Liver (tissue), 9 donors: ENCODE data around the gene RAVER2. TPM values are rescaled to one million over a fixed set of nuclear protein-coding genes. Genes with fewer than 3 reads are reported as not detected.

Experiments used
- DNase-seq: peaks from one replicate; pipeline ENCODE4 v3.0.0-alpha.2; 2017; ENCODE audit warnings: low spot score
- H3K27ac ChIP-seq, 2 donors: one replicate each; pipeline ENCODE4 v1.7.0; 2013; ENCODE audit warnings: inconsistent platforms in 2 of 2, low read length in 2 of 2, control low read depth in 1 of 2, low read depth in 1 of 2, mild to moderate bottlenecking in 1 of 2
- H3K27me3 ChIP-seq, 4 donors: one replicate each; pipeline versions ENCODE4 v1.6.1 to v1.7.0; 2013; ENCODE audit warnings: low read length in 3 of 4, inconsistent platforms in 1 of 4, mild to moderate bottlenecking in 1 of 4, moderate library complexity in 1 of 4; ENCODE audit not compliant: control insufficient read depth in 4 of 4, insufficient read depth in 4 of 4
- H3K36me3 ChIP-seq, 4 donors: one replicate each; pipeline versions ENCODE4 v1.6.1 to v1.7.0; 2013; ENCODE audit warnings: low read length in 3 of 4, mild to moderate bottlenecking in 3 of 4, low read depth in 1 of 4, moderate library complexity in 1 of 4; ENCODE audit not compliant: control insufficient read depth in 4 of 4, insufficient read depth in 3 of 4
- H3K4me1 ChIP-seq, 4 donors: one replicate each; pipeline versions ENCODE4 v1.6.1 to v1.7.0; 2013; ENCODE audit warnings: low read length in 3 of 4, mild to moderate bottlenecking in 3 of 4, moderate library complexity in 1 of 4; ENCODE audit not compliant: control insufficient read depth in 4 of 4, insufficient read depth in 4 of 4
- H3K4me3 ChIP-seq, 3 donors: one replicate each; pipeline versions ENCODE4 v1.6.1 to v1.7.0; 2013; ENCODE audit warnings: low read length in 3 of 3, control low read depth in 1 of 3, low read depth in 1 of 3, mild to moderate bottlenecking in 1 of 3
- H3K9ac ChIP-seq, 2 donors: one replicate each; pipeline ENCODE4 v1.7.0; 2013; ENCODE audit warnings: low read length in 2 of 2, mild to moderate bottlenecking in 2 of 2, moderate library complexity in 2 of 2, control low read depth in 1 of 2, low read depth in 1 of 2
- H3K9me3 ChIP-seq, 4 donors: one replicate each; pipeline versions ENCODE4 v1.6.1 to v1.7.0; 2013; ENCODE audit warnings: low read length in 3 of 4; ENCODE audit not compliant: control insufficient read depth in 4 of 4
- EGR1 ChIP-seq, 2 donors: IDR thresholded peaks; 2 replicates each; pipeline ENCODE4 v1.6.1; 2016 to 2018; ENCODE audit warnings: antibody characterized with exemption in 2 of 2, low read depth in 2 of 2
- FOXA1 ChIP-seq: IDR thresholded peaks from 2 replicates; pipeline ENCODE4 v1.6.1; 2016; ENCODE audit warnings: antibody characterized with exemption
- FOXA2 ChIP-seq: IDR thresholded peaks from 2 replicates; pipeline ENCODE4 v1.6.1; 2016; ENCODE audit warnings: antibody characterized with exemption
- HNF4G ChIP-seq: IDR thresholded peaks from 2 replicates; pipeline ENCODE4 v1.6.1; 2016; ENCODE audit warnings: antibody characterized with exemption
- RAD21 ChIP-seq, 2 donors: IDR thresholded peaks; 2 replicates each; pipeline ENCODE4 v1.6.1; 2016; ENCODE audit warnings: antibody characterized with exemption in 2 of 2, mild to moderate bottlenecking in 2 of 2
- RXRA ChIP-seq, 2 donors: IDR thresholded peaks; 2 replicates each; pipeline ENCODE4 v1.6.1; 2017 to 2018; ENCODE audit warnings: antibody characterized with exemption in 2 of 2, mild to moderate bottlenecking in 1 of 2
- SP1 ChIP-seq: IDR thresholded peaks from 2 replicates; pipeline ENCODE4 v1.6.1; 2018; ENCODE audit warnings: antibody characterized with exemption, mild to moderate bottlenecking
- TAF1 ChIP-seq: conservative IDR thresholded peaks from 2 replicates; pipeline ENCODE4 v1.6.1; 2016; ENCODE audit warnings: antibody characterized with exemption, mild to moderate bottlenecking
- YY1 ChIP-seq: IDR thresholded peaks from 2 replicates; pipeline ENCODE4 v1.6.1; 2016; ENCODE audit warnings: antibody characterized with exemption, mild to moderate bottlenecking
- WGBS: extraction: QIAGEN DNeasy Blood & Tissue Kit; methylation state at CpG from one replicate; pipeline ENCODE4 v1.1.7; 2013; 5-methylcytosine and 5-hydroxymethylcytosine counted together
- polyA plus RNA-seq, 2 donors: library from polyadenylated mRNA; stranded (reverse) in 1 of 2; unstranded in 1 of 2; fragments of 200-250 nt in 1 of 2; fragments of >200 nt in 1 of 2; fragmentation: Nextera tagmentation in 1 of 2; extraction: Ambion mirVana in 1 of 2; gene quantifications; one replicate each; pipeline versions ENCODE4 v1.2.1 to v1.2.3, GENCODE V29; 2013 to 2015
- total RNA-seq, 2 donors: library from RNA; depleted of rRNA; stranded (reverse); fragments of >200 nt; gene quantifications; one replicate each; pipeline ENCODE4 v1.2.3, GENCODE V29; 2014
- TF ChIP-seq, protein P1 (sequence below): IDR thresholded peaks from 2 replicates; pipeline ENCODE4 v1.6.1; 2016; ENCODE audit warnings: antibody characterized with exemption
- TF ChIP-seq, protein P2 (sequence below): IDR thresholded peaks from 2 replicates; pipeline ENCODE4 v1.6.1; 2016; ENCODE audit warnings: antibody characterized with exemption
- TF ChIP-seq, protein P3 (sequence below): fragments of 150-350 bp; IDR thresholded peaks from 2 replicates; pipeline ENCODE4 v1.5.1; 2017; ENCODE audit warnings: improper control_type of control experiment, low read depth, low read length; ENCODE audit not compliant: missing input control
- TF ChIP-seq, protein P4 (sequence below): IDR thresholded peaks from 2 replicates; pipeline ENCODE4 v1.6.1; 2016; ENCODE audit warnings: antibody characterized with exemption
- TF ChIP-seq, protein P5 (sequence below): IDR thresholded peaks from 2 replicates; pipeline ENCODE4 v1.6.1; 2016; ENCODE audit warnings: antibody characterized with exemption, mild to moderate bottlenecking
- donor health status: healthy.
- donor health status: healthy.
- donor health status: healthy.
- donor health status: healthy.
- donor health status: healthy.

Gene RAVER2
- total and polyA plus RNA-seq, 4 donors, result 0.40 to 6.7 (median 0.96) TPM

DNA sequence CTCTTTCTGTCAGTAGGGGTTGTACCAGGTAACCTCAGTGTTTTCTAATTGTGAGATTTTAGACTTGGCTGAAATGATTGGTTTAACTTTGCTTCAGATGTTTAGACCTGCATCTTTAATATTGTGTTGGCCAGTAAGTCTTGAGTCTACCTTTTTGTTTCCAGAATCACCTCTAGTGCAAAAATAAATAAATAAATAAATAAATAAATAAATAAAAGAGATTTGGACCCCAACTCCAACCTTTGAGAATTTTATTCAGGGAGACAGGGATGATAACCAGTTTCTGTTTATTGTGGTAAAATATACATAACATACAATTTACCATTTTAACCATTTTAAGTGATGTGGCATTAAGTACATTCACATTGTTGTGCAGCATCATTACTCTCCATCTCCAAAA, 64.4 kb downstream of the RAVER2 start:
- TF ChIP-seq EGR1 (IDR thresholded peaks at IDR 0.05; ENCODE audit: low read depth in 2 of 2) (no peak), YY1 (no peak), RXRA (IDR thresholded peaks at IDR 0.05) (no peak), TAF1 (no peak), FOXA2 (no peak), RAD21 (IDR thresholded peaks at IDR 0.05) (no peak), FOXA1 (no peak), SP1 (no peak), HNF4G (no peak)
- TF ChIP-seq, protein P1, sequence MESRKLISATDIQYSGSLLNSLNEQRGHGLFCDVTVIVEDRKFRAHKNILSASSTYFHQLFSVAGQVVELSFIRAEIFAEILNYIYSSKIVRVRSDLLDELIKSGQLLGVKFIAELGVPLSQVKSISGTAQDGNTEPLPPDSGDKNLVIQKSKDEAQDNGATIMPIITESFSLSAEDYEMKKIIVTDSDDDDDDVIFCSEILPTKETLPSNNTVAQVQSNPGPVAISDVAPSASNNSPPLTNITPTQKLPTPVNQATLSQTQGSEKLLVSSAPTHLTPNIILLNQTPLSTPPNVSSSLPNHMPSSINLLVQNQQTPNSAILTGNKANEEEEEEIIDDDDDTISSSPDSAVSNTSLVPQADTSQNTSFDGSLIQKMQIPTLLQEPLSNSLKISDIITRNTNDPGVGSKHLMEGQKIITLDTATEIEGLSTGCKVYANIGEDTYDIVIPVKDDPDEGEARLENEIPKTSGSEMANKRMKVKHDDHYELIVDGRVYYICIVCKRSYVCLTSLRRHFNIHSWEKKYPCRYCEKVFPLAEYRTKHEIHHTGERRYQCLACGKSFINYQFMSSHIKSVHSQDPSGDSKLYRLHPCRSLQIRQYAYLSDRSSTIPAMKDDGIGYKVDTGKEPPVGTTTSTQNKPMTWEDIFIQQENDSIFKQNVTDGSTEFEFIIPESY, result no peak
- TF ChIP-seq, protein P2, sequence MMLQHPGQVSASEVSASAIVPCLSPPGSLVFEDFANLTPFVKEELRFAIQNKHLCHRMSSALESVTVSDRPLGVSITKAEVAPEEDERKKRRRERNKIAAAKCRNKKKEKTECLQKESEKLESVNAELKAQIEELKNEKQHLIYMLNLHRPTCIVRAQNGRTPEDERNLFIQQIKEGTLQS, result no peak
- TF ChIP-seq, protein P3, sequence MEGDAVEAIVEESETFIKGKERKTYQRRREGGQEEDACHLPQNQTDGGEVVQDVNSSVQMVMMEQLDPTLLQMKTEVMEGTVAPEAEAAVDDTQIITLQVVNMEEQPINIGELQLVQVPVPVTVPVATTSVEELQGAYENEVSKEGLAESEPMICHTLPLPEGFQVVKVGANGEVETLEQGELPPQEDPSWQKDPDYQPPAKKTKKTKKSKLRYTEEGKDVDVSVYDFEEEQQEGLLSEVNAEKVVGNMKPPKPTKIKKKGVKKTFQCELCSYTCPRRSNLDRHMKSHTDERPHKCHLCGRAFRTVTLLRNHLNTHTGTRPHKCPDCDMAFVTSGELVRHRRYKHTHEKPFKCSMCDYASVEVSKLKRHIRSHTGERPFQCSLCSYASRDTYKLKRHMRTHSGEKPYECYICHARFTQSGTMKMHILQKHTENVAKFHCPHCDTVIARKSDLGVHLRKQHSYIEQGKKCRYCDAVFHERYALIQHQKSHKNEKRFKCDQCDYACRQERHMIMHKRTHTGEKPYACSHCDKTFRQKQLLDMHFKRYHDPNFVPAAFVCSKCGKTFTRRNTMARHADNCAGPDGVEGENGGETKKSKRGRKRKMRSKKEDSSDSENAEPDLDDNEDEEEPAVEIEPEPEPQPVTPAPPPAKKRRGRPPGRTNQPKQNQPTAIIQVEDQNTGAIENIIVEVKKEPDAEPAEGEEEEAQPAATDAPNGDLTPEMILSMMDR, result no peak
- TF ChIP-seq, protein P4, sequence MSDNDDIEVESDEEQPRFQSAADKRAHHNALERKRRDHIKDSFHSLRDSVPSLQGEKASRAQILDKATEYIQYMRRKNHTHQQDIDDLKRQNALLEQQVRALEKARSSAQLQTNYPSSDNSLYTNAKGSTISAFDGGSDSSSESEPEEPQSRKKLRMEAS, result no peak
- TF ChIP-seq, protein P5, sequence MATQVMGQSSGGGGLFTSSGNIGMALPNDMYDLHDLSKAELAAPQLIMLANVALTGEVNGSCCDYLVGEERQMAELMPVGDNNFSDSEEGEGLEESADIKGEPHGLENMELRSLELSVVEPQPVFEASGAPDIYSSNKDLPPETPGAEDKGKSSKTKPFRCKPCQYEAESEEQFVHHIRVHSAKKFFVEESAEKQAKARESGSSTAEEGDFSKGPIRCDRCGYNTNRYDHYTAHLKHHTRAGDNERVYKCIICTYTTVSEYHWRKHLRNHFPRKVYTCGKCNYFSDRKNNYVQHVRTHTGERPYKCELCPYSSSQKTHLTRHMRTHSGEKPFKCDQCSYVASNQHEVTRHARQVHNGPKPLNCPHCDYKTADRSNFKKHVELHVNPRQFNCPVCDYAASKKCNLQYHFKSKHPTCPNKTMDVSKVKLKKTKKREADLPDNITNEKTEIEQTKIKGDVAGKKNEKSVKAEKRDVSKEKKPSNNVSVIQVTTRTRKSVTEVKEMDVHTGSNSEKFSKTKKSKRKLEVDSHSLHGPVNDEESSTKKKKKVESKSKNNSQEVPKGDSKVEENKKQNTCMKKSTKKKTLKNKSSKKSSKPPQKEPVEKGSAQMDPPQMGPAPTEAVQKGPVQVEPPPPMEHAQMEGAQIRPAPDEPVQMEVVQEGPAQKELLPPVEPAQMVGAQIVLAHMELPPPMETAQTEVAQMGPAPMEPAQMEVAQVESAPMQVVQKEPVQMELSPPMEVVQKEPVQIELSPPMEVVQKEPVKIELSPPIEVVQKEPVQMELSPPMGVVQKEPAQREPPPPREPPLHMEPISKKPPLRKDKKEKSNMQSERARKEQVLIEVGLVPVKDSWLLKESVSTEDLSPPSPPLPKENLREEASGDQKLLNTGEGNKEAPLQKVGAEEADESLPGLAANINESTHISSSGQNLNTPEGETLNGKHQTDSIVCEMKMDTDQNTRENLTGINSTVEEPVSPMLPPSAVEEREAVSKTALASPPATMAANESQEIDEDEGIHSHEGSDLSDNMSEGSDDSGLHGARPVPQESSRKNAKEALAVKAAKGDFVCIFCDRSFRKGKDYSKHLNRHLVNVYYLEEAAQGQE, result no peak
- Histone ChIP-seq H3K27me3 (no peaks in the 10 kb centered on the region), H3K4me1 (no peaks in the 10 kb centered on the region), H3K4me3 (no peak overlapping the region), H3K9me3 (no peaks in the 10 kb centered on the region), H3K9ac (no peak overlapping the region), H3K36me3 (peaks cover 0 to 2% (median 0%) of the 10 kb centered on the region in 4 donors), H3K27ac (no peak overlapping the region)
- no peak for DNase-seq

DNA sequence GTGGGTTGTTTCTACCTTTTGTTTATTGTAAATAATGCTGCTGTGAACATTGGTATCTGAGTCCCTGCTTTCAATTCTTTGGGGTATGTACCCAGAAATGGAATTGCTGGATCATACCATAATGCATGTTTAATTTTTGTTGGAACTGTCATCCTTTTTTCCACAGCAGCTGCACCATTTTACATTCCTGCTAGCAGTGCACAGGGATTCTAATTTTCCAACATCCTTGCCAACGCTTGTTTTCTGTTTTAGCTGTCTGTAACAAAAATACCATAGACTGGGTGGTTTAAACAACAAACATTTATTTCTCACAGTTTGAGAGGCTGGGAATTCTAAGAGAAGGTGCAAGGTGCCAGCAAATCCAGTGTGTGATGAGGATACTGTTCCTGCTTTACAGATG, 65.1 kb downstream of the RAVER2 start:
- H3K4me1 ChIP-seq, result no peaks in the 10 kb centered on the region
- H3K27ac ChIP-seq, result no peak overlapping the region
- H3K36me3 ChIP-seq, result no peaks in the 10 kb centered on the region
- no peaks in the 10 kb centered on the region for H3K27me3 ChIP-seq
- no peak for TF ChIP-seq FOXA1
- DNase-seq, result no peak
- no peak overlapping the region for H3K9ac ChIP-seq
- no peaks in the 10 kb centered on the region for H3K9me3 ChIP-seq
- H3K4me3 ChIP-seq, result no peak overlapping the region
- whole genome bisulfite sequencing, result 91% methylated on average over 1 of the region's 1 CpG
